ENCODE measurements around the gene CORIN. TPM values are rescaled to one million over a fixed set of nuclear protein-coding genes. Genes with fewer than 3 reads are reported as not detected.

CORIN gene
- polyA plus RNA-seq, 1 donor from 2014 or later: 0.25 TPM

GRCh38 chr4:47553329-47554125 is 284.3 kb downstream of the CORIN start:
- H3K4me3 ChIP-seq (ENCODE audit: low read length): no peak overlapping the region
- H3K27ac ChIP-seq (ENCODE audit: low read length): no peak overlapping the region
- H3K9me3 ChIP-seq (ENCODE audit: low read length): no peaks in the 10 kb centered on the region
- no peak overlapping the region for H2AFZ ChIP-seq (ENCODE audit: low read depth, low read length)
- H3F3A ChIP-seq (ENCODE audit: insufficient read depth, low read length, poor library complexity, severe bottlenecking): no peaks in the 10 kb centered on the region
- no peak overlapping the region for H3K9ac ChIP-seq (ENCODE audit: low read length)
- no peaks in the 10 kb centered on the region for H3K9me2 ChIP-seq (ENCODE audit: insufficient read depth, low read length)
- no peak overlapping the region for H3K4me2 ChIP-seq (ENCODE audit: low read length)
- H3K79me2 ChIP-seq (replicated peaks; ENCODE audit: insufficient read depth, low read length): no peaks in the 10 kb centered on the region
- H4K20me1 ChIP-seq (ENCODE audit: insufficient read depth): no peaks in the 10 kb centered on the region
- no peaks in the 10 kb centered on the region for H3K27me3 ChIP-seq (ENCODE audit: insufficient read depth, low read depth, low read length)
- no peak for TF ChIP-seq EZH2 (IDR thresholded peaks at IDR 0.05; ENCODE audit: borderline replicate concordance, insufficient read depth, low read length, poor library complexity, severe bottlenecking)
- TF ChIP-seq, protein P1, sequence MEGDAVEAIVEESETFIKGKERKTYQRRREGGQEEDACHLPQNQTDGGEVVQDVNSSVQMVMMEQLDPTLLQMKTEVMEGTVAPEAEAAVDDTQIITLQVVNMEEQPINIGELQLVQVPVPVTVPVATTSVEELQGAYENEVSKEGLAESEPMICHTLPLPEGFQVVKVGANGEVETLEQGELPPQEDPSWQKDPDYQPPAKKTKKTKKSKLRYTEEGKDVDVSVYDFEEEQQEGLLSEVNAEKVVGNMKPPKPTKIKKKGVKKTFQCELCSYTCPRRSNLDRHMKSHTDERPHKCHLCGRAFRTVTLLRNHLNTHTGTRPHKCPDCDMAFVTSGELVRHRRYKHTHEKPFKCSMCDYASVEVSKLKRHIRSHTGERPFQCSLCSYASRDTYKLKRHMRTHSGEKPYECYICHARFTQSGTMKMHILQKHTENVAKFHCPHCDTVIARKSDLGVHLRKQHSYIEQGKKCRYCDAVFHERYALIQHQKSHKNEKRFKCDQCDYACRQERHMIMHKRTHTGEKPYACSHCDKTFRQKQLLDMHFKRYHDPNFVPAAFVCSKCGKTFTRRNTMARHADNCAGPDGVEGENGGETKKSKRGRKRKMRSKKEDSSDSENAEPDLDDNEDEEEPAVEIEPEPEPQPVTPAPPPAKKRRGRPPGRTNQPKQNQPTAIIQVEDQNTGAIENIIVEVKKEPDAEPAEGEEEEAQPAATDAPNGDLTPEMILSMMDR (IDR thresholded peaks at IDR 0.05; ENCODE audit: poor library complexity, severe bottlenecking): no peak
- no peak for TF ChIP-seq POLR2AphosphoS5 (IDR thresholded peaks at IDR 0.05)
- TF ChIP-seq EP300 (conservative IDR thresholded peaks at IDR 0.05; ENCODE audit: poor library complexity, severe bottlenecking): no peak
- TF ChIP-seq SMC3 (conservative IDR thresholded peaks at IDR 0.05; ENCODE audit: poor library complexity): no peak
- TF ChIP-seq RAD21 (conservative IDR thresholded peaks at IDR 0.05): no peak
- TF ChIP-seq MXI1 (conservative IDR thresholded peaks at IDR 0.05; ENCODE audit: poor library complexity, severe bottlenecking): no peak
- TF ChIP-seq, protein P2, sequence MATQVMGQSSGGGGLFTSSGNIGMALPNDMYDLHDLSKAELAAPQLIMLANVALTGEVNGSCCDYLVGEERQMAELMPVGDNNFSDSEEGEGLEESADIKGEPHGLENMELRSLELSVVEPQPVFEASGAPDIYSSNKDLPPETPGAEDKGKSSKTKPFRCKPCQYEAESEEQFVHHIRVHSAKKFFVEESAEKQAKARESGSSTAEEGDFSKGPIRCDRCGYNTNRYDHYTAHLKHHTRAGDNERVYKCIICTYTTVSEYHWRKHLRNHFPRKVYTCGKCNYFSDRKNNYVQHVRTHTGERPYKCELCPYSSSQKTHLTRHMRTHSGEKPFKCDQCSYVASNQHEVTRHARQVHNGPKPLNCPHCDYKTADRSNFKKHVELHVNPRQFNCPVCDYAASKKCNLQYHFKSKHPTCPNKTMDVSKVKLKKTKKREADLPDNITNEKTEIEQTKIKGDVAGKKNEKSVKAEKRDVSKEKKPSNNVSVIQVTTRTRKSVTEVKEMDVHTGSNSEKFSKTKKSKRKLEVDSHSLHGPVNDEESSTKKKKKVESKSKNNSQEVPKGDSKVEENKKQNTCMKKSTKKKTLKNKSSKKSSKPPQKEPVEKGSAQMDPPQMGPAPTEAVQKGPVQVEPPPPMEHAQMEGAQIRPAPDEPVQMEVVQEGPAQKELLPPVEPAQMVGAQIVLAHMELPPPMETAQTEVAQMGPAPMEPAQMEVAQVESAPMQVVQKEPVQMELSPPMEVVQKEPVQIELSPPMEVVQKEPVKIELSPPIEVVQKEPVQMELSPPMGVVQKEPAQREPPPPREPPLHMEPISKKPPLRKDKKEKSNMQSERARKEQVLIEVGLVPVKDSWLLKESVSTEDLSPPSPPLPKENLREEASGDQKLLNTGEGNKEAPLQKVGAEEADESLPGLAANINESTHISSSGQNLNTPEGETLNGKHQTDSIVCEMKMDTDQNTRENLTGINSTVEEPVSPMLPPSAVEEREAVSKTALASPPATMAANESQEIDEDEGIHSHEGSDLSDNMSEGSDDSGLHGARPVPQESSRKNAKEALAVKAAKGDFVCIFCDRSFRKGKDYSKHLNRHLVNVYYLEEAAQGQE (IDR thresholded peaks at IDR 0.05; ENCODE audit: borderline replicate concordance): no peak
- TF ChIP-seq TAF1 (IDR thresholded peaks at IDR 0.05; ENCODE audit: low read depth): no peak
- no peaks in the 10 kb centered on the region for H3K36me3 ChIP-seq (ENCODE audit: insufficient read depth, low read length)

DNA sequence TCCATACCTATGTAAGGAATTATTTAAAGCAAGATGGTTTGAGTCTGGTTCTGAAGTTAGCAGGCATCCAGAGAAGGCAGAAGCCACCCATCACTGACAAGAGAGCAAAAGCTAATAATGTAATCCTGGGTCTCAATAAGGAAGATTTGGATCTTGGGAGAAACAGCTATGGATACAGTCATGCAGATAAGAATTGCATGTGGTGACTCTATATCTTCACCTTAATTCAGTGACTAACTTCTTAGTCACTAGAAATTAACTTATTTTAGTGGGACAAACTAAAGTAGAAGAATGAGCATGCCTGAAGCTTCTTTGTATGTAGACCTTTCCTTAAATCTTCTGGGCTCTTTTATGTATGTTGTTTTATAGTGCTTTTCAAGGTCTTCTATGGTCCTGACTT is 286.2 kb downstream of the CORIN start:
- H3K4me2 ChIP-seq (ENCODE audit: low read length): no peak overlapping the region
- no peak overlapping the region for H3K9ac ChIP-seq (ENCODE audit: low read length)
- no peaks in the 10 kb centered on the region for H3K36me3 ChIP-seq (ENCODE audit: insufficient read depth, low read length)
- no peaks in the 10 kb centered on the region for H3K27me3 ChIP-seq (ENCODE audit: insufficient read depth, low read depth, low read length)
- H3K9me3 ChIP-seq (ENCODE audit: low read length): no peaks in the 10 kb centered on the region
- TF ChIP-seq, protein P1 (IDR thresholded peaks at IDR 0.05; ENCODE audit: poor library complexity, severe bottlenecking): no peak
- no peaks in the 10 kb centered on the region for H4K20me1 ChIP-seq (ENCODE audit: insufficient read depth)
- no peak overlapping the region for H3K27ac ChIP-seq (ENCODE audit: low read length)
- no peaks in the 10 kb centered on the region for H3K79me2 ChIP-seq (replicated peaks; ENCODE audit: insufficient read depth, low read length)
- H2AFZ ChIP-seq (ENCODE audit: low read depth, low read length): no peak overlapping the region
- H3K4me3 ChIP-seq (ENCODE audit: low read length): no peak overlapping the region
- H3F3A ChIP-seq (ENCODE audit: insufficient read depth, low read length, poor library complexity, severe bottlenecking): no peaks in the 10 kb centered on the region
- no peaks in the 10 kb centered on the region for H3K9me2 ChIP-seq (ENCODE audit: insufficient read depth, low read length)
